Tibial artery (tissue), 4 donors: Measurements from ENCODE around the gene ACAP2.

Experiments
- DNase-seq, 2 donors: peaks; one replicate each; pipeline ENCODE4 v3.0.0-alpha.2; 2019
- H3K27ac ChIP-seq, 2 donors: fragments of 200-600 bp; sonication (generic) in 1 of 2; 1 replicate in 1 of 2; 2 replicates in 1 of 2; pipeline ENCODE4 v1.5.1; 2018 to 2019; ENCODE audit warnings: mild to moderate bottlenecking in 1 of 2
- H3K27me3 ChIP-seq, 2 donors: fragments of 200-600 bp; sonication (generic) in 1 of 2; one replicate each; pipeline versions ENCODE4 v1.5.1 to v1.6.0; 2016 to 2019
- H3K36me3 ChIP-seq, 3 donors: fragments of 200-600 bp; sonication (generic) in 2 of 3; one replicate each; pipeline ENCODE4 v1.5.1; 2016 to 2019; ENCODE audit warnings: mild to moderate bottlenecking in 2 of 3
- H3K4me1 ChIP-seq, 4 donors: fragments of 200-600 bp; sonication (generic) in 2 of 4; 1 replicate in 3 of 4; 2 replicates in 1 of 4; pipeline ENCODE4 v1.5.1; 2016 to 2019
- H3K4me3 ChIP-seq, 2 donors: fragments of 200-600 bp; sonication (generic) in 1 of 2; 1 replicate in 1 of 2; 2 replicates in 1 of 2; pipeline ENCODE4 v1.5.1; 2018 to 2019; ENCODE audit warnings: mild to moderate bottlenecking in 2 of 2
- H3K9me3 ChIP-seq, 3 donors: fragments of 200-600 bp; sonication (generic) in 1 of 3; one replicate each; pipeline ENCODE4 v1.5.1; 2016 to 2019
- CTCF ChIP-seq, 2 experiments: fragments of 200-600 bp in 1 of 2; fragments of 450-650 bp in 1 of 2; IDR thresholded peaks; one replicate each; pipeline ENCODE4 v1.5.1; 2017 to 2019; ENCODE audit warnings: antibody characterized with exemption in 2 of 2, mild to moderate bottlenecking in 1 of 2, moderate library complexity in 1 of 2
- intact Hi-C: fragments of 100-400 bp; cut with DNase I; formaldehyde crosslinking; loops from one replicate; pipeline ENCODE4 v1.15.0; 2023; ENCODE audit warnings: low total_unique reads

The ACAP2 gene

GRCh38 chr3:195256639-195257453 lies 186.0 kb downstream of the ACAP2 start:
- no peaks in the 10 kb centered on the region for H3K36me3 ChIP-seq
- H3K4me3 ChIP-seq: no peak overlapping the region
- DNase-seq: peak in 1 of 2 donors; percentile 52
- H3K27ac ChIP-seq: no peak overlapping the region
- intact Hi-C loops: no loop called here
- no peaks in the 10 kb centered on the region for H3K27me3 ChIP-seq
- no peak for TF ChIP-seq CTCF (IDR thresholded peaks at IDR 0.05)
- H3K4me1 ChIP-seq: peaks cover 0 to 31% (median 14%) of the 10 kb centered on the region in 4 donors
- no peaks in the 10 kb centered on the region for H3K9me3 ChIP-seq

- Histone ChIP-seq H3K4me3 (no peak overlapping the region), H3K9me3 (no peaks in the 10 kb centered on the region), H3K4me1 (peaks cover 0 to 30% (median 13%) of the 10 kb centered on the region in 4 donors), H3K27me3 (no peaks in the 10 kb centered on the region), H3K36me3 (no peaks in the 10 kb centered on the region), H3K27ac (no peak overlapping the region)
- DNase-seq: peak in 1 of 2 donors; percentile 64
- intact Hi-C loops: no loop called here
- TF ChIP-seq CTCF (IDR thresholded peaks at IDR 0.05): no peak
Observed at GRCh38 chr3:195255571-195256501, 187.0 kb downstream of the ACAP2 start.

GRCh38 chr3:195255176-195255500 lies 187.7 kb downstream of the ACAP2 start:
- no peaks in the 10 kb centered on the region for H3K36me3 ChIP-seq
- H3K27me3 ChIP-seq: no peaks in the 10 kb centered on the region
- peak in 1 of 2 donors; percentile 59 for DNase-seq
- H3K9me3 ChIP-seq: no peaks in the 10 kb centered on the region
- H3K4me1 ChIP-seq: peaks cover 0 to 23% (median 6%) of the 10 kb centered on the region in 4 donors
- intact Hi-C loops: no loop called here
- no peak for TF ChIP-seq CTCF (IDR thresholded peaks at IDR 0.05)
- H3K4me3 ChIP-seq: no peak overlapping the region
- no peak overlapping the region for H3K27ac ChIP-seq

- TF ChIP-seq CTCF (IDR thresholded peaks at IDR 0.05): no peak
- H3K27me3 ChIP-seq: no peaks in the 10 kb centered on the region
- no peak overlapping the region for H3K27ac ChIP-seq
- H3K4me1 ChIP-seq: peaks cover 0 to 23% (median 6%) of the 10 kb centered on the region in 4 donors
- no peaks in the 10 kb centered on the region for H3K9me3 ChIP-seq
- no peaks in the 10 kb centered on the region for H3K36me3 ChIP-seq
- peak in 1 of 2 donors; percentile 56 for DNase-seq
- no peak overlapping the region for H3K4me3 ChIP-seq
- intact Hi-C loops: no loop called here
Observed at GRCh38 chr3:195254454-195255175, 188.2 kb downstream of the ACAP2 start.

- Histone ChIP-seq H3K9me3 (no peaks in the 10 kb centered on the region), H3K27me3 (no peaks in the 10 kb centered on the region), H3K4me1 (peaks cover 0 to 16% (median under 1%) of the 10 kb centered on the region in 4 donors), H3K4me3 (no peak overlapping the region), H3K27ac (no peak overlapping the region), H3K36me3 (no peaks in the 10 kb centered on the region)
- no peak for TF ChIP-seq CTCF (IDR thresholded peaks at IDR 0.05)
- DNase-seq: no peak
- intact Hi-C loops: no loop called here
Observed at GRCh38 chr3:195253923-195254432, 188.8 kb downstream of the ACAP2 start.
